ENCODE results near the gene LGR4. TPM values are rescaled to one million over a fixed set of nuclear protein-coding genes. Genes with fewer than 3 reads are reported as not detected.

LGR4 gene
- total RNA-seq, 1 experiment from 2014 or later: 7.1 TPM

DNA sequence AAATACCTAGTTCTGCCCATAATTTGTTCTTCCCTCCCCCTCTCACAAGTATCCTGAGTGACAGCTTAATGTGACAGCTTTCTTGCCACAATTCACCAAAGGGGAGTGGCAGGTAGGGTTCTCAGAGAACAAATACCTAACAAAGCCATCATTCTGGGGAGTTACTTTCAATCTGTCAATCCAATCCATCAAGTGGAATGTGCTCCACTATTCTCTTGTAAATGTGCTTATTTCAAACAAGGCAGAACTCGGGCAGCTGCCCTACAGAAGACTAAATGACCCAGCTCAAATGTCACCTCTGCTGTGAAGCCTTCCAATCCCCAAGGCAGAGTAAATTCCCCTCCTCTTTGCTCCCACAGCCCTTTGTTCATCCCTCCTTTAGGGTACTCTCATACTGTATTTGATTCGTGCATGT is 27.8 kb downstream of the LGR4 start:
- Histone ChIP-seq H3K27me3 (ENCODE audit: insufficient read depth, low read length) (no peaks in the 10 kb centered on the region), H3K36me3 (ENCODE audit: control insufficient read depth in 1 of 2, insufficient read depth in 2 of 2, low read length in 2 of 2) (no peaks in the 10 kb centered on the region), H3K79me2 (ENCODE audit: insufficient read depth, low read length) (no peaks in the 10 kb centered on the region), H4K20me1 (ENCODE audit: insufficient read depth) (no peaks in the 10 kb centered on the region), H3K9me2 (ENCODE audit: insufficient read depth) (no peaks in the 10 kb centered on the region), H3K9me3 (ENCODE audit: control insufficient read depth in 1 of 2, insufficient read depth in 1 of 2, low read depth in 1 of 2, low read length in 2 of 2) (no peaks in the 10 kb centered on the region), H3K9ac (ENCODE audit: low read length) (no peak overlapping the region), H2AFZ (ENCODE audit: low read depth, low read length, poor library complexity, severe bottlenecking) (no peak overlapping the region), H3K27ac (ENCODE audit: low read depth, low read length) (no peak overlapping the region), H3K4me3 (replicated peaks in 1 of 2; ENCODE audit: low read depth in 1 of 2, low read length in 2 of 2) (no peak overlapping the region), H3K4me2 (ENCODE audit: low read length) (no peak overlapping the region), H3K4me1 (ENCODE audit: control insufficient read depth in 1 of 2, insufficient read depth in 2 of 2, low read length in 2 of 2) (no peaks in the 10 kb centered on the region)
- intact Hi-C loops (cut with micrococcal nuclease): no loop called here
- ATAC-seq: no peak
- TF ChIP-seq FOSL1 (IDR thresholded peaks at IDR 0.05; ENCODE audit: low read depth) (no peak), CBX3 (IDR thresholded peaks at IDR 0.05; ENCODE audit: low read depth) (no peak), EZH2phosphoT487 (IDR thresholded peaks at IDR 0.05; ENCODE audit: borderline replicate concordance) (no peak), YY1 (IDR thresholded peaks at IDR 0.05; ENCODE audit: extremely low read depth, insufficient replicate concordance, low read depth, low read length) (no peak), EGR1 (IDR thresholded peaks at IDR 0.05; ENCODE audit: low read depth) (no peak), JUND (IDR thresholded peaks at IDR 0.05) (no peak)
- ChIA-PET POLR2A (no interaction called here), CTCF (no interaction called here), RAD21 (ENCODE audit: low non-redundant PET in 1 of 2, low total read pairs in 2 of 2, uncharacterized antibody in 2 of 2, unreplicated experiment in 2 of 2) (no interaction called here)
- no TSS peak for BruUV-seq (replicated peaks)
- DNase-seq (ENCODE audit: low read depth, low spot score): no peak

DNA sequence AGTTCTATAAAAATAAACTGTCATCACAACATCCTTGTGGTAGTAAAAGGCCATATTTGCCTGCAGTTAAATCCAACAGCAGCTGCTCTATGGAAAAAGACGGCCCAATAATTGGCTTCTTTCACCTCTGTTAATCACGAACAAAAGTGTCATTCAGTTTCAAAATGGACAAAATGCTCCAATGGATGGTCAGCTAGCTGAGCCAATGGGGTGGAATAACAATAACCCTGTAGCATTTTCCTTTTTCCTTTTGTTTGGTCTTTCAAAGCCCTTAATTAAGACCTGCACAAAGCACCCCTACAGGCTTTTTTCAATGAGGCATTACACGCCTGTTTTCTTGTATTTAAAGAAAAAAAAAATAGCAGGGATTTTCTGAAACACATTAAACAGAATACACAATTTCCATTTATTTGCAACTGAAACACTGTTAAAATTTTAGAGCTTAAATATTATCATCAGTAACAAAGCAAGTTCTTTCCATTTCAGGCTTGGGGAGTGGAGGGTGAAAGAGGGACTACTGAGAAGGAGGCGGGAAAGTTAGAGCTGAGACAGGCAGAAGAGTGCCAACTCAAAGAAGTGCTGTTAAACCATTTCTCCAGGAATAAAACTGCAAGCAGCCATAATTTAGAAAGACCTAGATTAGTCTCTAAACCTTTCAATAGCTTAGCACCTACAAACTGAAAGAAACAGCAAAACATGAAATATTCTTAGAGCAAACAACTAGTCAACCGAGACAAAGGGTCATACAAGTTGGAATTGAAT is 28.7 kb downstream of the LGR4 start:
- H3K27me3 ChIP-seq (ENCODE audit: insufficient read depth, low read length): no peaks in the 10 kb centered on the region
- H4K20me1 ChIP-seq (ENCODE audit: insufficient read depth): no peaks in the 10 kb centered on the region
- no peak overlapping the region for H3K4me3 ChIP-seq (replicated peaks in 1 of 2; ENCODE audit: low read depth in 1 of 2, low read length in 2 of 2)
- no peaks in the 10 kb centered on the region for H3K4me1 ChIP-seq (ENCODE audit: control insufficient read depth in 1 of 2, insufficient read depth in 2 of 2, low read length in 2 of 2)
- H3K4me2 ChIP-seq (ENCODE audit: low read length): no peak overlapping the region
- no peak overlapping the region for H3K9ac ChIP-seq (ENCODE audit: low read length)
- H3K9me3 ChIP-seq (ENCODE audit: control insufficient read depth in 1 of 2, insufficient read depth in 1 of 2, low read depth in 1 of 2, low read length in 2 of 2): no peaks in the 10 kb centered on the region
- intact Hi-C loops (cut with micrococcal nuclease): no loop called here
- H3K36me3 ChIP-seq (ENCODE audit: control insufficient read depth in 1 of 2, insufficient read depth in 2 of 2, low read length in 2 of 2): no peaks in the 10 kb centered on the region
- BruUV-seq (replicated peaks): no TSS peak
- RAD21 ChIA-PET (ENCODE audit: low non-redundant PET in 1 of 2, low total read pairs in 2 of 2, uncharacterized antibody in 2 of 2, unreplicated experiment in 2 of 2): no interaction called here
- H2AFZ ChIP-seq (ENCODE audit: low read depth, low read length, poor library complexity, severe bottlenecking): no peak overlapping the region
- CTCF ChIA-PET: no interaction called here
- H3K27ac ChIP-seq (ENCODE audit: low read depth, low read length): no peak overlapping the region
- ATAC-seq (no peak), DNase-seq (ENCODE audit: low read depth, low spot score) (no peak)
- TF ChIP-seq TCF7L2 (IDR thresholded peaks at IDR 0.05; ENCODE audit: borderline replicate concordance, extremely low read depth, insufficient read depth, insufficient read length) (no peak), RAD21 (IDR thresholded peaks at IDR 0.05; ENCODE audit: low read depth) (no peak), SRF (IDR thresholded peaks at IDR 0.05; ENCODE audit: low read depth) (no peak), EZH2 (IDR thresholded peaks at IDR 0.05) (no peak), ZFX (IDR thresholded peaks at IDR 0.05) (no peak)
- POLR2A ChIA-PET: no interaction called here
- no peaks in the 10 kb centered on the region for H3K79me2 ChIP-seq (ENCODE audit: insufficient read depth, low read length)
- no peaks in the 10 kb centered on the region for H3K9me2 ChIP-seq (ENCODE audit: insufficient read depth)
